ENCODE results near the gene ALB. TPM values are rescaled to one million over a fixed set of nuclear protein-coding genes. Genes with fewer than 3 reads are reported as not detected.

Gene ALB
- total RNA-seq, 2 experiments from 2014 or later: 0.47 to 0.63 TPM

GRCh38 chr4:73436674-73437557 lies 32.8 kb downstream of the ALB start:
- ATAC-seq (ENCODE audit: poor library complexity) (no peak), DNase-seq (no peak)
- Mint-ChIP-seq H3K4me1 (ENCODE audit: low read depth) (no peaks in the 10 kb centered on the region), H3K27me3 (peaks cover 23% of the 10 kb centered on the region), H3K36me3 (ENCODE audit: low read depth) (no peaks in the 10 kb centered on the region), H3K4me3 (no peak overlapping the region), H3K27ac (no peak overlapping the region), H3K9me3 (no peaks in the 10 kb centered on the region)
- H3K4me1 ChIP-seq (ENCODE audit: insufficient read depth, low read length): no peaks in the 10 kb centered on the region
- no peak overlapping the region for H3K27ac ChIP-seq (ENCODE audit: low read depth in 1 of 2, low read length in 2 of 2)
- H3K36me3 ChIP-seq (ENCODE audit: insufficient read depth, low read length): no peaks in the 10 kb centered on the region
- ChIA-PET CTCF (interaction anchor here (1.5 kb wide), 1 partner anchor 9 kb away, joined by 5 read pairs; no protein-coding TSS in a partner anchor), POLR2A (no interaction called here)
- intact Hi-C loops (cut with DNase I, micrococcal nuclease): loop anchor here in 1 of 2 experiments (10.0 kb wide), 1 partner anchor 732 kb away; no protein-coding TSS in a partner anchor
- peaks cover 0 to 5% of the 10 kb centered on the region in 2 experiments for H3K27me3 ChIP-seq (ENCODE audit: control insufficient read depth in 1 of 2, insufficient read depth in 2 of 2, low read length in 2 of 2)
- H3K9me3 ChIP-seq (ENCODE audit: control insufficient read depth in 1 of 2, insufficient read depth in 1 of 2, low read length in 2 of 2): no peaks in the 10 kb centered on the region
- TF ChIP-seq, protein P1, sequence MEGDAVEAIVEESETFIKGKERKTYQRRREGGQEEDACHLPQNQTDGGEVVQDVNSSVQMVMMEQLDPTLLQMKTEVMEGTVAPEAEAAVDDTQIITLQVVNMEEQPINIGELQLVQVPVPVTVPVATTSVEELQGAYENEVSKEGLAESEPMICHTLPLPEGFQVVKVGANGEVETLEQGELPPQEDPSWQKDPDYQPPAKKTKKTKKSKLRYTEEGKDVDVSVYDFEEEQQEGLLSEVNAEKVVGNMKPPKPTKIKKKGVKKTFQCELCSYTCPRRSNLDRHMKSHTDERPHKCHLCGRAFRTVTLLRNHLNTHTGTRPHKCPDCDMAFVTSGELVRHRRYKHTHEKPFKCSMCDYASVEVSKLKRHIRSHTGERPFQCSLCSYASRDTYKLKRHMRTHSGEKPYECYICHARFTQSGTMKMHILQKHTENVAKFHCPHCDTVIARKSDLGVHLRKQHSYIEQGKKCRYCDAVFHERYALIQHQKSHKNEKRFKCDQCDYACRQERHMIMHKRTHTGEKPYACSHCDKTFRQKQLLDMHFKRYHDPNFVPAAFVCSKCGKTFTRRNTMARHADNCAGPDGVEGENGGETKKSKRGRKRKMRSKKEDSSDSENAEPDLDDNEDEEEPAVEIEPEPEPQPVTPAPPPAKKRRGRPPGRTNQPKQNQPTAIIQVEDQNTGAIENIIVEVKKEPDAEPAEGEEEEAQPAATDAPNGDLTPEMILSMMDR (IDR thresholded peaks at IDR 0.05): no peak
- no peak overlapping the region for H3K4me3 ChIP-seq (ENCODE audit: low read length)

DNA sequence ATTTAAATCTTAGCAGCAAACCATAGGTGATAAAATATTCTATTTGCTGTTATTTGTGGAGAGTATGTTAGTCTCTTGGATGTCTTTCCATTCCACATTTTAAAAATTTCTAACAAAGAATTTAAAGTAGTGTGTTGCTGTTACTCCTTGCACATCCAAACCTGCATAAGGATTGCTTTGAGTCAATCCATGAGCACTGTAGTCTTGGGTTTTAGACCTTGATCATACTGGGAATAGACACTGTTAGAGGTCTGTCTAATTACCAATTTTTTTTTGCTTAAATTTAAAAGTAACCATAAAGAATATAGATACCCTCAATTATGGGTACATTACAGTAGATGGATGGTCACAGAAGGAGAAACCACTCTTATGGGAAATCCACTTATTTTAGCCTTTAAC lies 33.5 kb downstream of the ALB start:
- Histone ChIP-seq H3K9me3 (ENCODE audit: control insufficient read depth in 1 of 2, insufficient read depth in 1 of 2, low read length in 2 of 2) (no peaks in the 10 kb centered on the region), H3K27me3 (ENCODE audit: control insufficient read depth in 1 of 2, insufficient read depth in 2 of 2, low read length in 2 of 2) (peaks cover 0 to 5% of the 10 kb centered on the region in 2 experiments), H3K36me3 (ENCODE audit: insufficient read depth, low read length) (no peaks in the 10 kb centered on the region), H3K27ac (ENCODE audit: low read depth in 1 of 2, low read length in 2 of 2) (no peak overlapping the region), H3K4me3 (ENCODE audit: low read length) (no peak overlapping the region), H3K4me1 (ENCODE audit: insufficient read depth, low read length) (no peaks in the 10 kb centered on the region)
- Mint-ChIP-seq H3K4me3 (no peak overlapping the region), H3K4me1 (ENCODE audit: low read depth) (no peaks in the 10 kb centered on the region), H3K36me3 (ENCODE audit: low read depth) (no peaks in the 10 kb centered on the region), H3K27ac (no peak overlapping the region), H3K9me3 (no peaks in the 10 kb centered on the region), H3K27me3 (peaks cover 19% of the 10 kb centered on the region)
- ChIA-PET POLR2A (no interaction called here), CTCF (interaction anchor here (1.5 kb wide), 1 partner anchor 9 kb away, joined by 5 read pairs; no protein-coding TSS in a partner anchor)
- TF ChIP-seq, protein P1 (IDR thresholded peaks at IDR 0.05): no peak
- ATAC-seq (ENCODE audit: poor library complexity) (no peak), DNase-seq (no peak)
- intact Hi-C loops (cut with DNase I, micrococcal nuclease): loop anchor here in 1 of 2 experiments (10.0 kb wide), 1 partner anchor 733 kb away; no protein-coding TSS in a partner anchor

- Mint-ChIP-seq H3K27ac (no peak overlapping the region), H3K4me1 (ENCODE audit: low read depth) (no peaks in the 10 kb centered on the region), H3K9me3 (no peaks in the 10 kb centered on the region), H3K36me3 (ENCODE audit: low read depth) (no peaks in the 10 kb centered on the region), H3K4me3 (no peak overlapping the region), H3K27me3 (peaks cover 17% of the 10 kb centered on the region)
- POLR2A ChIA-PET: no interaction called here
- H3K4me3 ChIP-seq (ENCODE audit: low read length): no peak overlapping the region
- H3K27ac ChIP-seq (ENCODE audit: low read depth in 1 of 2, low read length in 2 of 2): no peak overlapping the region
- peaks cover 0 to 2% of the 10 kb centered on the region in 2 experiments for H3K27me3 ChIP-seq (ENCODE audit: control insufficient read depth in 1 of 2, insufficient read depth in 2 of 2, low read length in 2 of 2)
- H3K4me1 ChIP-seq (ENCODE audit: insufficient read depth, low read length): no peaks in the 10 kb centered on the region
- no peaks in the 10 kb centered on the region for H3K9me3 ChIP-seq (ENCODE audit: control insufficient read depth in 1 of 2, insufficient read depth in 1 of 2, low read length in 2 of 2)
- ATAC-seq (ENCODE audit: poor library complexity): no peak
- H3K36me3 ChIP-seq (ENCODE audit: insufficient read depth, low read length): no peaks in the 10 kb centered on the region
- intact Hi-C loops (cut with DNase I, micrococcal nuclease): loop anchor here in 1 of 2 experiments (10.0 kb wide), 1 partner anchor 733 kb away; no protein-coding TSS in a partner anchor
- DNase-seq: no peak
- CTCF ChIA-PET: interaction anchor here (1.5 kb wide), 1 partner anchor 8 kb away, joined by 5 read pairs; no protein-coding TSS in a partner anchor
- TF ChIP-seq, protein P1 (IDR thresholded peaks at IDR 0.05): no peak
Observed at GRCh38 chr4:73438048-73438447, 34.0 kb downstream of the ALB start.
